Mucosa of stomach (tissue), 1 donor: ENCODE measurements around the gene LYPD5.

Experiments used
- H3K27me3 ChIP-seq: one replicate; pipeline ENCODE4 v1.7.0; 2013; ENCODE audit warnings: mild to moderate bottlenecking, low read length; ENCODE audit not compliant: control insufficient read depth, insufficient read depth
- H3K36me3 ChIP-seq: one replicate; pipeline ENCODE4 v1.7.0; 2013; ENCODE audit warnings: low read length; ENCODE audit not compliant: control insufficient read depth, insufficient read depth
- H3K4me1 ChIP-seq: one replicate; pipeline ENCODE4 v1.7.0; 2013; ENCODE audit warnings: mild to moderate bottlenecking, low read length; ENCODE audit not compliant: control insufficient read depth, insufficient read depth
- H3K4me3 ChIP-seq: one replicate; pipeline ENCODE4 v1.7.0; 2013; ENCODE audit warnings: low read length
- H3K9ac ChIP-seq: one replicate; pipeline ENCODE4 v1.7.0; 2013; ENCODE audit warnings: mild to moderate bottlenecking, low read length, moderate library complexity
- H3K9me3 ChIP-seq: one replicate; pipeline ENCODE4 v1.7.0; 2013; ENCODE audit warnings: mild to moderate bottlenecking, low read length, moderate library complexity; ENCODE audit not compliant: control insufficient read depth
- donor health status: Pancreatic carcinoma.

LYPD5 gene

DNA sequence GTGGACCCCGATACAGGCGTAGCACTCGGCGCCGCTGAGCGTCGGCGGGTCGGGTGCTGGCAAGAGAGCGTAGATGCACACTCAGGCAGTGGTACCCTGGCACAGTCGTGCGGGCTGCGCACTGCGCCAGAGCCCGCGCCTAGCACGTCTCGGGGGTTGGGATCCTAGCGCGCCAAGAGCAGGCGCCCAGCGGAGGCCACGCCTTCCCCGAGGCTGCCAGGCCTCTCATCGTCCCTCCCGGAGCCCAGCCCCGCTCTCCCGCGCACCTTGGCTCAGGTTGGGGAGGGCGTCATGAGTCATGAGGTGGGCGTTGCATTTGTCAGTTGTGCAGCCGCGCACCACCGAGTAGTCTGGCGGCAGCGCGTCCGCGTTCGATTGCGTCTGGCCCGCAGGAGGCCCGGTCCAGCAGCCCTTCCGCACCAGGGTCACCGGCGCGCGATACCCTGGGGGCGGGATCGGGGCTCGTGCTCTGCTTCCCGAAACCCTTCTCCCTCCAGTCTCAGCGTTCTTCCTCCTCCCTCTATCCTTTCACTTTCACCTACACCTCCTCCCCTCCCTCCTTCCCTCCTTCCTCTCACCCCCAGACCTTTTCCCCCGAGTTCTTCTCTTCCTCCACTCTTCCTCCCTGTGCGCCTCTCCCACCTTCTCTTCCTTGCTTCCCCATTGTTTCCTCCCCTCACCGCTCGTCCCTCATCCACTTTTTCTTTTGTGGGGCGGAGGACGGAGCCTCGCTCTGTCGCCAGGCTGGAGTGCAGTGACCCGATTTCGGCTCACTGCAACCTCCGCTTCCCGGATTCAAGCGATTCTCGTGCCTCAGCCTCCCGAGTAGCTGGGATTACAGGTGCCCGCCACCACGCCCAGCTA lies 3.5 kb downstream of the LYPD5 start:
- Histone ChIP-seq H3K4me3 (peak overlapping the region; percentile 76), H3K9me3 (no peaks in the 10 kb centered on the region), H3K4me1 (peaks cover 12% of the 10 kb centered on the region), H3K27me3 (peaks cover 4% of the 10 kb centered on the region), H3K9ac (peak overlapping the region; percentile 51), H3K36me3 (no peaks in the 10 kb centered on the region)

DNA sequence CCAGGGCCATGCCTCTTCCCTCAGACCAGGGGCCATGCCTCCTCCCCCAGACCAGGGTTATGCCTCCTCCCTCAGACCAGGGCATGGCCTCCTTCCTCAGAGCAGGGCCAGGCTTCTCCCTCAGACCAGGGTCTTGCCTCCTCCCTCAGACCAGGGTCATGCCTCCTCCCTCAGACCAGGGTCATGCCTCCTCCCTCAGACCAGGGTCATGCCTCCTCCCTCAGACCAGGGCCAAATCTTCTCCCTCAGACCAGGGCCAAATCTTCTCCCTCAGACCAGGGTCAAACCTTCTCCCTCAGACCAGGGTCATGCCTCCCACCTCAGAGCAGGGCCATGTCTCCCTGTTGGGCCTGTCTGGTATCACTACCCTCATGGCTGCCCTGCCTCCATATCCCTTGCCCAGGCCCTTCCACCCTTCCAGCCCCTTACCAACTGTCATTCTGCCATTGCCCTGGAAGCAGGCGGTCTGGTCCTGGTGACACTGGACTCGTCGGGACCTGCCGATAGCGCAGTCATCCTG lies 4.2 kb downstream of the LYPD5 start:
- Histone ChIP-seq H3K9ac (peak overlapping the region; percentile 51), H3K27me3 (peaks cover 4% of the 10 kb centered on the region), H3K4me1 (peaks cover 12% of the 10 kb centered on the region), H3K9me3 (no peaks in the 10 kb centered on the region), H3K4me3 (peak overlapping the region; percentile 76), H3K36me3 (no peaks in the 10 kb centered on the region)

DNA sequence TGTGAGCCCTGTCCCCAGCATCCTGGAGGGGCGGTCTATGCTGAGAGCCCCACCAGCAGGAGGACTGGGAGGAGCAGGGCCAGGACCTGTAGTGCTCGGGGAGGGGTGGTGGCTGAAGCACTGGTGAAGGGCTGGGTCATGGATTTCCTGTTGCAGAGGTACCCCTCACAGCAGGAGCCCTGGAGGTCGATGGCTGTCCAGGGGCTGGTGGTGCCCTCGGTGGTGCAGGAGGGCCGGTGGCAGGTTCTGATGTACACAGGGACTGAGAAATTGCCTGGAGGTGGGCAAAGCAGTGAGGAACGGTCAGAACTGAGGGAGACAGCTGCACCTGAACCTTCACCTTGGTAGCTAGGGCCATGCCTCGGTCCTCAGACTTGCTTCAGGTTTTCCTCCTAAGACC lies 4.7 kb downstream of the LYPD5 start:
- Histone ChIP-seq H3K9me3 (no peaks in the 10 kb centered on the region), H3K27me3 (peaks cover 4% of the 10 kb centered on the region), H3K4me3 (no peak overlapping the region), H3K9ac (no peak overlapping the region), H3K4me1 (peaks cover 12% of the 10 kb centered on the region), H3K36me3 (no peaks in the 10 kb centered on the region)

DNA sequence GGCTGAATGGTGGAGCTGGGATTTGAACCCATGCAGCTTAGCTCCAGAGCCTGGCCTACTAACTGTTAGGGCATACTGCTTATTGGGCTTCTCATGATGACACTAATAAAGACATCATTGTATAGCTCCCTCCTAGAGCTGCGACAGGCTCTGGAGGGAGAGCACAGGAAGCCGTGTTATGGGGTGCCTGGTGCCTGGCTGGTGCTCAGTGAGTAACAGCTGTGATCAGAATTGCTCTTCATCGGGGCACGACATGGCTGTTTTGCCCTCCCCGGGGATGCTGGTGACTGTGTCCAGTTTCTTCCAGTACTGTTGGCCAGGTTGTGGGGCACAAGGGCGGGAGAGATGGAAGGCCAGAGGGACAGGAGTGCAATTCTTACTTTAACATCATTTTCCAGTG lies 5.1 kb downstream of the LYPD5 start:
- H3K9me3 ChIP-seq: no peaks in the 10 kb centered on the region
- H3K27me3 ChIP-seq: peaks cover 4% of the 10 kb centered on the region
- H3K4me3 ChIP-seq: no peak overlapping the region
- no peak overlapping the region for H3K9ac ChIP-seq
- H3K36me3 ChIP-seq: no peaks in the 10 kb centered on the region
- H3K4me1 ChIP-seq: peaks cover 12% of the 10 kb centered on the region

DNA sequence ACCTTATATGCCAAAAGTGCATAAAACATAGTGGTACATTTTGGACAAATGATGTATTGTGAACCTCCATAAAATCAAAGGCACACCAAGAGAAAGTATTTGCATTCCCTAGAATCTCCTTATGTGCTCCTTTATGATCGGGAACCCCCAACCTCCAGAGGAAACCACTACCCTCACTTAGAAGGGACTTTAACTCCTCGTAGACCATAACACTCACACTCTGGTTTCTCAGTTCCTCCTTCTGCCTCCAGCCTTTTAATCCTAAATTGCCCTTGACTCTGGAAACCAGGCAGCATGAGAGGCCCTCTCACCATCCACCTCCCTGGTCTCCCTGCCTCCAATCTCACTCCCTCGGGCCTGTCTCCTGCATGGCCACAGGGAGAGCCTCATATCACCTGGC lies 11.7 kb downstream of the LYPD5 start:
- H3K36me3 ChIP-seq: no peaks in the 10 kb centered on the region
- H3K4me1 ChIP-seq: no peaks in the 10 kb centered on the region
- H3K4me3 ChIP-seq: no peak overlapping the region
- H3K9me3 ChIP-seq: no peaks in the 10 kb centered on the region
- no peaks in the 10 kb centered on the region for H3K27me3 ChIP-seq
- no peak overlapping the region for H3K9ac ChIP-seq

DNA sequence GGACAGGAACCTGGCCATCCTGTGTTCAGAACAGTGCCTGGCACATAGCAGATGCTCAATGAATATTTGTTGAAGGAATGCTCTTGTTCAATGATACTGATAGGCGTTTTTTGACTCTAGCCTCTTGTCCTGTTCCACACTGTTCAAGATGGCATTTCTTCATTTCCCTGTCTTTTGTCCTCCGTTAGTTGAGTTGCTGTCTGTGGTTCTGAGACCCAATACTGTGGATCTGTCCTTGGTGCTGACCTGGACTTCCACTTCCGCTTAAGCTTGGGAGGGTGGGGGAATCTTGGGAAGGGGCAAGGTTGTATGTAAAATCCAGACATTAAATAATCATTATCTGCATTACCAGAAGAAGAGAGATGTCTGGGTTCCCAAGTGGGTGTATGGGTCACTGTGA lies 13.2 kb downstream of the LYPD5 start:
- H3K36me3 ChIP-seq: no peaks in the 10 kb centered on the region
- H3K27me3 ChIP-seq: no peaks in the 10 kb centered on the region
- no peak overlapping the region for H3K4me3 ChIP-seq
- H3K4me1 ChIP-seq: peaks cover 13% of the 10 kb centered on the region
- H3K9ac ChIP-seq: no peak overlapping the region
- no peaks in the 10 kb centered on the region for H3K9me3 ChIP-seq

DNA sequence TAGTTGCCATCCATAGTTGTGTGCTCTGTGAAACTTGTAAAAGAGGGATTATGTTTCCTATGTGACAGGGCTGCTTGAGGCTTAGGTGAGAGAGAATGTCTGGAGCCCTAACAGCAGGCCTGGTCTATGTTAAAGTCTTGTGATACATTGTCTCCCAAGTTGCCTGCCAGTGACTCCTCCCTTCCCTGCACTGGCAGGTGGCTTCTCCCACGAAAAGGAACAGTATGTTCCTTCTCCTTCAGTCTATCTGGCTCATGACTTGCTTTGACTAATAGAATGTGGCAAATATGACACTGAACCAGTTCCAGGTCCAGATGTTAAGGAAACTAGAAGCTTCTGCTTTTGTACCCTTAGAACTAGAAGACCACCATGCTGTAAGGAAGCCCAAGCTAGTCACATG lies 15.6 kb downstream of the LYPD5 start:
- Histone ChIP-seq H3K4me1 (peaks cover 34% of the 10 kb centered on the region), H3K4me3 (no peak overlapping the region), H3K9me3 (no peaks in the 10 kb centered on the region), H3K36me3 (no peaks in the 10 kb centered on the region), H3K9ac (no peak overlapping the region), H3K27me3 (no peaks in the 10 kb centered on the region)

DNA sequence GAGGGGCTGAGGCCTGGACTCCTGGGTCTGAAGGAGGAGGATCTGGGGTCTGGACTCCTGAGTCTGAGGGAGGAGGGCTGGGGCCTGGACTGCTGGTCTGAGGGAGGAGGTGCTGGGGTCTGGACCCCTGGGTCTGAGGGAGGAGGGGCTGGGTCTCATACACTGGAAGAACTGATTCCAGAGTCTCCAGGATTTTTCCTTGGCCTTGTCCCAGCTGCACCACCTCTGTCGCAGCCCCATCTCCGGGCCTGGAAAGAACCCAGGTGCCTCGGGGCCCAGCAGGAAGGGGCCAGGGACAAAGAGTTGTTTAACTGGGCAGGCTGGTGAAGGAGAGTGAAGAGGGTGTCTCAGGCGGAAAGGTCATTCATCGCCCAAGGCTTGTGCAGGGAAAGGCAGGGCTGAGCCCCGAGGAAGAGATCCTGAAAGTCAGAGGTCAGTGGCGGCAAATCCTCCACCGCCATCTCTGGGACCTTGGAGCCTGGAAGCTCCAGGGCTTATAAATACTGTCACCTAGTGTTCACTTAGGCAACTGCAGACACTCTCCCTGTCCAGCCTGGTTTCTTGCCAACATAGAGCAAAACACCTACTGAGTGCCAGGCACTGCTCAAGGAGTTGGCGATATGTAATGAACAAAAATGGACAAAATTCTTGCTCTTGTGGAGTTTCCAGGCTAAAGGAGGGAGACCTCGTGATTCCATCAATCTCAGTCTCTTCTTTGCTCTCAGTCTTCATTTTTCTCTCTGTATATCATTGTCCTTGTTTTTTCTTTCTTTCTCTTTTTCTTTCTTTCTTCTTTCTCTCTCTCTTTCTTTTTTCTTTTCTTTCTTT lies 17.1 kb downstream of the LYPD5 start:
- H3K36me3 ChIP-seq: no peaks in the 10 kb centered on the region
- H3K9ac ChIP-seq: peak overlapping the region; percentile 74
- H3K4me3 ChIP-seq: peak overlapping the region; percentile 17
- peaks cover 46% of the 10 kb centered on the region for H3K4me1 ChIP-seq
- H3K27me3 ChIP-seq: no peaks in the 10 kb centered on the region
- no peaks in the 10 kb centered on the region for H3K9me3 ChIP-seq

DNA sequence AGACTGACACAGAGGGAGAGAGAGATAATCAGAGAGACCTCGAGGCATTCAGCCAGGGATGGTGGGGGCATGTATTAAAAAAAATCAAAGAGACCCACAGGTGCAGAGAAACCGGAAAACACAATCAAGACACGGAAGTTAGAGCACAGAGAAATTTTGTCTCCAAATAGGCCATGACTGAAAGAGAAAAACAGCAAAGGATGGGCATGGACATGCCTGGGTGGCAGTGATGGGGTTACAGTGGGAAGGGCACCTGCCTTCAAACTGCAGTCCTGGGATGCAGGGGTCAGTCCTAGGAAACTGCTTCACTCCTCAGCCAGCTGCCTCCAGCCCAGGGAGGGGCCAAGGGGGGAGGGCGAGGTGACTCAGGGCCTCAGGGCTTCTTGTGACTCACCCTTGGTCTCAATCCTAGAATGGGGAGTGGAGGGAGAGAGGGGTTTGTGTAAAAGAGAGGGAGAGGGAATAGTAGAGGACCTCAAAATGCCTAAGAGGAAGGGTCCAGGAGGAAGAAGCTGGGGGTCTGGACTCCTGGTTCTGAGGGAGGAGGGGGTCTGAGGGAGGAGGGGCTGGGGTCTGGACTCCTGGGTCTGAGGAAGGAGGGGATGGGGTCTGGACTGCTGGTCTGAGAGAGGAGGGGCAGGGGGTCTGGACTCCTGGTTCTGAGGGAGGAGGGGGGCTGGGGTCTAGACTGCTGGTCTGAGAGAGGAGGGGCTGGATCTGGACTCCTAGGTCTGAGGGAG lies 17.8 kb downstream of the LYPD5 start:
- Histone ChIP-seq H3K36me3 (no peaks in the 10 kb centered on the region), H3K4me3 (peak overlapping the region; percentile 17), H3K27me3 (no peaks in the 10 kb centered on the region), H3K9me3 (no peaks in the 10 kb centered on the region), H3K9ac (peak overlapping the region; percentile 74), H3K4me1 (peaks cover 50% of the 10 kb centered on the region)

DNA sequence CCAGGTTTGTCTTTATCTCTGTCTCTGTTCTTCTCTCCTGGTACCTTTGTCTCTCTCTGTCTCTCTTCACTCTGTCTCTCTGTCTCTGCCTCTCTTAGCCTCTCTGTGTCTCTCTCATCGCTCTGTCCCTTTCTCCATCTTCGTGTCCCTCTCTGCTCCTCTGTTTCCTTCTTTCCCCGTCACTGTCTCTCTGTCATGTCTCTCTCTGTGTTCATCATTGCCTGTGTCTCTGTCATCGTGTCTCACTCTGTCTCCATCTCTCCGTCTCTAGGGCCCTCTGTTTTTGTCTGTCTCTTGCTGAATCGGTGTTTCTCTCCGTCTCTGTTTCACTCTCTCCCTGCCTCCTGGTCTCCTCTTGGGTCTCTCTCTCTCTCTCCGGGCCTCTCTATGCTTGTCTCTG lies 18.6 kb downstream of the LYPD5 start:
- peaks cover 56% of the 10 kb centered on the region for H3K4me1 ChIP-seq
- H3K27me3 ChIP-seq: no peaks in the 10 kb centered on the region
- H3K4me3 ChIP-seq: no peak overlapping the region
- H3K9ac ChIP-seq: peak overlapping the region; percentile 74
- H3K36me3 ChIP-seq: no peaks in the 10 kb centered on the region
- no peaks in the 10 kb centered on the region for H3K9me3 ChIP-seq

DNA sequence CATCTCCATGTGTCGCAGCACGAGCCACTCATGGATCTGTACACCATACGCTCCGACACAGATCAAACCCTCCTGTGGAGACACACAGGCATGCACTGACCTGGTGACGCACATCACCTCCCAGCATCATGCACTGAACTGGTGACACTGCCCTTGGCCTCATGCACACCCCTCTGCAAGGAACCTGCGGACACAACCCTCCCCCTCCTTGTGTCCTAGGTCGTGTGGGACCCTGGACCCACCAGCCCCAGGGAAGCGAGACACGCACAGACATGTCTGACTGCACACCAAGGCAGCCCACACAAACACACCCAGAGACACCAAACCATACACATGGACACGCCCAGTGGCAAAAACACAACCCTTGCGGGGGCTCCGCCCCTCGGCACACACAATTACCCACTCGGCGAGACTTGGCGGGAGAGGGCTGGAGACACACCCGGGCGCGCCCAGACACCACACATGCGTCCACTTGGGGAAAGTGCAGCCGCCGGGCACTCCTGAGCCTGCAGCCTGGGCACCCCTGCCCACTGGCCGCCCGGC lies 19.5 kb downstream of the LYPD5 start:
- Histone ChIP-seq H3K9ac (no peak overlapping the region), H3K4me3 (no peak overlapping the region), H3K27me3 (no peaks in the 10 kb centered on the region), H3K9me3 (no peaks in the 10 kb centered on the region), H3K36me3 (no peaks in the 10 kb centered on the region), H3K4me1 (peaks cover 62% of the 10 kb centered on the region)
